ENCODE data around the gene CATSPERB. TPM values are rescaled to one million over a fixed set of nuclear protein-coding genes. Genes with fewer than 3 reads are reported as not detected.
"Not testable (repeated sequence)": the region's sequence is repeated elsewhere in the genome, so short reads cannot be mapped to it uniquely, and the experiment has no call there.

Gene CATSPERB
- total RNA-seq, 1 experiment from 2014 or later = 0.20 TPM

DNA sequence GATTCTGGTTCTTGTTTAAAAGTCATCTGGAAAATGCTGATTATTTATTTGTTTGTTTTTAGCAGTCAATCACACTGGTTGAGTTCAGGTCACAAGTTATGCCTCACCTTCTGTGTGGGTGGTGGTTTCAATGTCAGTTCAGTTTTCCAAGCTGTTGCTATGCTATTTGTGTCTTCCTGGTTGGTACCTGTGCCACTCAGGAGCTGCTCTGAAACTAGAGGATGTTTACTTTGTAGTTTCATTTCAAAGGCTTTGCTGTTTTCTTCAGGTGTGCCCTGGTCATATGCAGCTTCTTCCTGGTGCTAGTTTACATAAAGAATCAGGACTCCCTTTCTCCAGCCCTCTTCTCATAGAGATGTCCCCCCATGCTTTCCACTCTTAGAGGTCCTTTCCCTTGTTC lies 146.0 kb downstream of the CATSPERB start:
- no peak for DNase-seq (ENCODE audit: extremely low read depth, low read depth)

DNA sequence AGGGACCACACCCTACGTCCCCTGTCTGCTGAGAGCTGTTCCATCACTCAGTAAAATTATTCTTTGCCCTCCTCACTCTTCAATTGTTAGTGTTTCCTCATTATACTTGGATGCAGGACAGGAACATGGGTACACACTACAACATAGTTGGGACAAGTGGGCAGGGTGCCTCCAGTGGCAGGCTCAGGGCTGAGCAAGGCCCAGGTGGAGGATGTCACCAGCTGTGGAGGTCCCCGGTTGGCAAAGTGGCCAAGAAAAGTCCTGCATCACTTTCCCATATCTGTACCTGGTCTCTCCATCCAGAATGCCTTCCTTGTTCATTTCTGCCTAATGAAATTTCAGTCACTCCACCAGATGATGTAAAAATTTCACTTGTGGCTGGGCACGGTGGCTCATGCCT lies 149.1 kb downstream of the CATSPERB start:
- DNase-seq (ENCODE audit: extremely low read depth, low read depth) = no peak

DNA sequence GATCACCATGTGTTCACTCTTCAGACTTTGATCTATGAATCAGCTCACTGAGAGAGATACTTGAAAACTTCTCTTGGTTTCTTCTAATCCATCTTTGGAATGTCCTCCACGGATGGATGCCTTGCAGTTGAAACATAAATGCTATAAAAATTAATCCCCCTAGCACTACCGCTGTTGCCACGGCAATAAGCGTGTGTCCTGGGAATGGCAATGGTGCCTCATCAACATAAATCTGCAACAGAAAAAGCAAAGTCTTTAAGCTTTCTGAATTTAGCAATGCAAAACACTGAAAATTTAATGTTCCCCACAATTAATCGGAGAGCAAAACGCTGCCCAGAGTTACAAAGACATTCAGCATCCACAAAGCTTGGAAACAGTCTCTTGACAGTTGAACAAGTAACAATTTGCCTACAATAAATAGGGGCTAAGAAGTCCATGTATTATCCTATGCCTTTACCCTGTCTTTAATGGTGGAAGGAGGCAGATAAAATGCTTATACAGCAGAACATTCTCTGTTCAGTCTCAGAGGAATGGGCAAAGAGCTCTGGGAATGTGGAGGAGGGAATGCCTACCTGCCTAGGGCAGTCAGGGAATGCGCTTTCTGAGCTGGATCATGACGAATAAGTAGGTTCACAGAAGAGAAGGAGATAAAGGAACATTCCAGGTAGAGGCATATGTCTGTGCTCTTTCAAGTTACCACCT lies 150.9 kb downstream of the CATSPERB start:
- no peak for DNase-seq (ENCODE audit: extremely low read depth, low read depth)

DNA sequence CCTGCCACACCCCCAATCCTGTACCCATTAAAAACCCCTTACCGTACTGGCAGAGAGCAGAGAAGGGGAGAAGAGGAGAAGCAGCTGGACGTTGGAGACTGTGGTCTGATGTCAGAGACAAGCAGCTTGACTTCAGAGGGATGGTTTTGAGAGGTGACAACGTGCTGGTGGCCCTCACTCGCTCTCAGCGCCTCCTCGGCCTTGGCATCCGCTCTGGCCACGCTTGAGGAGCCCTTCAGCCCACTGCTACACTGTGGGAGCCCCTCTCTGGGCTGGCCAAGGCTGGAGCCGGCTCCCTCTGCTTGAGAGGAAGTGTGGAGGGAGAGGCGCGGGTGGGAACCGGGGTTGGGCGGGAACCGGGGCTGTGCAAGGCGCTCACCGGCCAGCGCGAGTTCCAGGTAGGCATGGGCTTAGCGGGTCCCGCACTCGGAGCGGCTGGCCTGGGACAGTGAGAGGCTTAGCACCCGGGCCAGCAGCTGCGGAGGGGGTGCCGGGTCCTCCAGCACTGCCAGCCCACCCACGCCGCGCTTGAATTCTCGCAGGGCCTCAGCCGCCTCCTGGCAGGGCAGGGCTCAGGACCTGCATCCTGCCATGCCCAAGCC lies 154.2 kb downstream of the CATSPERB start:
- no peak for DNase-seq (ENCODE audit: extremely low read depth, low read depth)

DNA sequence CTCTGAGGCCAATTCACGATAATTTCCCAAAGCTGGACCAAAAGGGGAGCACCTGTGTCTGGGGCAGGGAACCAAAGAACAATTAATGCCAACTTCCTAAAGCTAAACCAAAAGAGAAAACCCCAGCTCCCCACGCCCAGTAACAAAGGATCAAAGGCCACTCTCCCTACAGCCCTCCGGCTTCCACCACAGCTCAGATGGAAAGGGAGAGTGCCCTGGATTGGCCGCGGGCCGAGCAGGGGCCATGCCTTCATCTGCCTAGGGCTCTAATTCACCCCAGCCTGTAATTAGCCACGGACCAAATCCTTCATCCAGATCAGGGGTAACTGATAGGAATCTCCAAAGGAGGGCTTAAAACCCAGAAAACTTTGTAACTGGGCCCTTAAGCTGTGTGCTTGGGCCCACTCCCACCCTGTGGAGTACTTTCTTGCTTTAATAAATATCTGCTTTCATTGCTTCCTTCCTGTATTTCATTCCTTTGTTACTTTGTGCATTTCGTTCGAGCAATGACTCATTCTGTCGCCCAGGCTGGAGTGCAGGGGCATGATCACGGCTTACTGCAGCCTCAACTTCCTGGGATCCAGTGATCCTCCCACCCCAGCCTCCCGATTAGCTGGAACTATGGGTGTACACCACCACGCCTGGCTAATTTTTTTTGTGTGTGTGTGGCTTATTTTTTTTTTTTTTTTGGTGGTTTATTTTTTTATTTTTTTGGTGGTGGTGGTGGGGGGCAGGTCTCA lies 156.2 kb downstream of the CATSPERB start:
- DNase-seq (ENCODE audit: extremely low read depth, low read depth) = no peak

DNA sequence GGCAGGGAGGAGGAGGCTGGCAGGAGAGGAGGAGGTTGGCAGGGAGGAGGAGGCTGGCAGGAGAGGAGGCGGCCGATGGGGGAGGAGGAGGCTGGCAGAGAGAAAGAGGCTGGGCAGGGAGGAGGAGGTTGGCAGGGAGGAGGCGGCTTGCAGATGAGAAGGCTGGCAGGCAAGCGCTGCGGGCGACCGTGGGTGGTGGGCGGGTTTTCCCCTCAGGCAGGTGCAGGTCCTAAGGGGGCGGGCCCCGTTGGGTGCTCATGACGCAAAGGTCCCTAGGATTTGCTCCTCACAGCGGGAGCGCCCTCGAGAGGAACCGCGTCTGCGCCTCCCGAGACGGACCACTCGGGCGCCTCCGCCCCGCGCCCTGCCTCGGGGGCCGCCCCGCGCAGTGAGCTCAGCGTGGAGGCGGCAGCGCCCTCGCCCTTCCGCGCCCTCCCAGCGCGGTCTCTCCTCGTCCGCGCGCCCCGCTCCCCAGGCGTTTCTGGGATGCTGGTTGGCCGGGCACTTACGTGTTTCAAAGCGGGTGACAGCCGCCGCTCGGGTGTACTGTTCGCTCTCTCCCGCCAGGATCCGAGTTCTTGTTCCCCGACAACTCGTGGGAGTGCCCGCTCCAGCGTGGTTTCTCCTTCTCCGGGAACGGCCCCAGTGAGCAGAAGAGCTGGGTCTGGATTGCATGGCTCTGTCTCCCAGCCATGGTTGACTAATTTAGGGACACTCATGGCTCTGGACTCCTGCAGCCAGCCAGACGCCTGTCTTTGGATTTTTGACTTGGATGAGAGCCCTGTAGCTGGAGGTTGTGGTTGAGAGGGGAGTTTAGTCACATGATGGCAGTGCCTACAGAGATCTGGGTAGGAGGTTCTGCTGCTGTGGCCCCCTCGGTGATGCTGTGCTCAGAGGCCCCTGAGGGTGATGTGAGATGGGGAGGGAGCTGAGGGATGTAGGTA lies 157.7 kb downstream of the CATSPERB start:
- peak; percentile 22 for DNase-seq (ENCODE audit: extremely low read depth, low read depth)

DNA sequence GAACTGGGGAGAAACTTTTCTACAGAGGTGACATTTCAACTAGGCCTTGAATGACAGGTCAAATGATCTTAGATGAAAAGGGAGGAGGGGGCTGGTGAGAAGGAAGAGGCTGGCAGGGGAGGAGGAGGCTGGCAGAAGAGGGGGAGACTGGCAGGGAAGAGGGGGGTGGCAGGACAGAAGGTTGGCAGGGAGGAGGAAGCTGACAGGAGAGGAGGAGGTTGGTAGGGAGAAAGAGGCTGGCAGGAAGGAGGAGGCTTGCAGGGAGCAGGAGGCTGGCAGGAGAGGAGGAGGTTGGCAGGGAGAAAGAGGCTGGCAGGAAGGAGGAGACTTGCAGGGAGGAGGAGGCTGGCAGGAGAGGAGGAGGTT lies 158.4 kb downstream of the CATSPERB start:
- DNase-seq (ENCODE audit: extremely low read depth, low read depth) = no peak

DNA sequence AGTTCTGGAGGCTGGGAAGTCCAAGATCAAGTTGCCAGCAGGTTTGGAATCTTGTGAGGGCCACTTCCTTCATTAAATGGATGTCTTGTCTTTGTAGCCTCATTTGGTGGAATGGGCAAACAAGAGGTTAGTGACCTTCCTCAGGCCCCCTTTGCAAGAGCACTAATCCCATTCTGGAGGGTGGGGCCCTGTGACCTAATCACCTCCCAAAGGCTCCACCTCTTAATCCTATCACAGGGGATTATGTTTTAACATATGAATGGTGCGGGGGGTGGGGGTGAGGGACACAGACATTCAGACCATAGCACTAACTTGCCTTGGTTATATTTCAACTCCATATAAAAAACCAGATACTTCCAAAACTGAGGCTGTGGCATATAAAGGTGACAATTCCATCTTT lies 161.9 kb downstream of the CATSPERB start:
- no peak for DNase-seq (ENCODE audit: extremely low read depth, low read depth)

DNA sequence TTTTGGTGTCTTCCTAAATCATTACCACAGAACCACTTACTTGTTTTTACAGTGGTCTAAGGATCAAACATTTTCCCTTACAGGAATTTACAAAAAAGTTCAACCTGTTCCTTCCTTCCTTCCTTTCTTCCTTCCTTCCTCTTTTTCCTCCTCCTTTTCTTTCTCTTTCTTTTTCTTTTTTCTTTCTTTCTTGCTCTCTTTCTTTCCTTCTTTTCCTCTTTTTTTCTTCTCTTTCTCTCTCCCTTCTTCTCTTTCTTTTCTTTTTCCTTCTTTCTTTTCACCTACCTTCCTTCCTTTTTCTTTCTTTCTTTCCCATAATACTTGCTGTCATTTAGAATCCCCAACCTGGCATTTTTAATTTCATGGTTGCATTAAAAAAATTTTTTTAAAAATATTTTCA lies 162.6 kb downstream of the CATSPERB start:
- no peak for DNase-seq (ENCODE audit: extremely low read depth, low read depth)

DNA sequence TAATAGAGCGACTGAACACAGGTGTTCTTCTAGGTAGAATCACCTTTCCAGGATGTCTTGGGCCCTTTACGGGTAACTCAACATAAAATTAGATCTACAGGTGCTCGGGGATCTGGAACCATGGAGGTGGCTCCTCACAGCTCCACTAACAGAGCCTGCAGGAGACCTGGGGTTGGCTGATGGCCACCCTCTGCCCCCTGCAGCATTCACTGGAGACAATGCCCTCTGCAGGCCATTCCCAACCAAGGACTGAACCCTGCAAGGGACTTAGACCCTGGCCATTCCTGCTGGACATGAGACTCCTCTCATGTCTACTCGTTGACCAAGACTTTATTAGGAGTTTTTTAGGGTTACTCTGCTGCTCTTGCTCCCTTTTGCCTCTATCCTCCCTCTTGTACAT lies 163.3 kb downstream of the CATSPERB start:
- no peak for DNase-seq (ENCODE audit: extremely low read depth, low read depth)

DNA sequence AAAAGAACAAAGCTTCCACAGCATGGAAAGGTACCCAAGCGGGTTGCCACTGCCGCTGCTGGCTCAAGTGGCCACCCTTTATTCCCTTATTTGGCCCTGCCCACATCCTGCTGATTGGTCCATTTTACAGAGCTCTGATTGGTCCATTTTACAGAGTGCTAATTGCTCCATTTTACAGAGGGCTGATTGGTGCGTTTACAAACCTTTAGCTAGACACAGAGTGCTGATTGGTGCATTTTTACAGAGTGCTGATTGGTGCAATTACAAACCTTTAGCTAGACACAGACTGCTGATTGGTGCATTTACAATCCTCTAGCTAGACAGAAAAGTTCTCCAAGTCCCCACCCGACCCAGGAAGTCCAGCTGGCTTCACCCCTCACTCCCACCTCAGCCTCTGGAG lies 164.1 kb downstream of the CATSPERB start:
- DNase-seq (ENCODE audit: extremely low read depth, low read depth) = not testable (repeated sequence)

DNA sequence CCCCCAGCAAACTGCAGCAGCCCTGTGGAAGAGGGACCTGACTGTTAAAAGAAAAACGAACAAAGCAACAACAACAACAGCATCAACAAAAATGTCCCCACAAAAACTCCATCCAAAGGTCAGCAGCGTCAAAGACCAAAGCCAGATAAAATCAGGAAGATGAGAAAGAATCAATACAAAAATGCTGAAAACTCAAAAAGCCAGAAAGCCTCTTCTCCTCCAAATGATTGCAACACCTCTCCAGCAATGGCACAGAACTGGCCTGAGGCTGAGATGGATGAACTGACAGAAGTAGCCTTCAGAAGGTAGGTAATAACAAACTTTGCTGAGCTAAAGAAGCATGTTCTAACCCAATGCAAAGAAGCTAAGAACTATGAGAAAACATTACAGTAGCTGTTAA lies 176.4 kb downstream of the CATSPERB start:
- DNase-seq (ENCODE audit: extremely low read depth, low read depth) = no peak

DNA sequence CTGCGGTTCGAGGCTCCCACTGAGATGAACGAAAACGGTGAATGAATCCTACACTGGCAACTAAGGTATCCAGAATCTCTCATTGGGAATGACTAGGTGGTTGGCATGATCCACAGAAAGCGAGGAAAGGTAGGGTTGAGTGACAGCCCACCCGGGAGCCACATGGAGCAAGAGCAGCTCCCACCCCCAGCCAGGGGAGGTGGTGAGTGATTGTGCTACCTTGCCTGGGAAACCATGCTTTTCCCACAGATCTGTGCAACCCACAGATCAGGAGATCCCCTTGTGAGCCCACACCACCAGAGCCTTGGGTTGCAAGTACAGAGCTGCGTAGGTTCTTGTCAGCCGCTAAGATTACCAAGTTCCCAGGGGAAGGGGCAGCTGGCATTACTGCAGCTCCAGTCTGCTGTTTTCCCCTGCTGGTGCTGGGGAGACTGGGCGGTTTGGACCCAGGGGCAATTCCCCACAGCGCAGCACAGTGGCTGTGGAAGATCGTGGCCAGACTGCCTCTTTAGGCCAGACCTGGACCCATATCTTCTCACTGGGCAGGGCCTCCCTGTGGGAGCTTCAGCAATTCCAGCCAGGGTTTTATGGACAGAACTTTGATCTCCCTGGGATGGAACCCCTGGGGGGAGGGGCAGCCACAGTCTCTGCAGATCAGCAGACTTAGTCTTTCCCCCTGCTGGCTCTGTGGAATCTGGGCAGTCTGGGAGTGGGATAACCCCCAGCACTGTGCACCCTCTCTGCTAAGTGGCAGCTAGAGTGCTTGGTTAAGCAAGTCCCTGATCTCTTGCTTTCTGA lies 177.2 kb downstream of the CATSPERB start:
- no peak for DNase-seq (ENCODE audit: extremely low read depth, low read depth)

DNA sequence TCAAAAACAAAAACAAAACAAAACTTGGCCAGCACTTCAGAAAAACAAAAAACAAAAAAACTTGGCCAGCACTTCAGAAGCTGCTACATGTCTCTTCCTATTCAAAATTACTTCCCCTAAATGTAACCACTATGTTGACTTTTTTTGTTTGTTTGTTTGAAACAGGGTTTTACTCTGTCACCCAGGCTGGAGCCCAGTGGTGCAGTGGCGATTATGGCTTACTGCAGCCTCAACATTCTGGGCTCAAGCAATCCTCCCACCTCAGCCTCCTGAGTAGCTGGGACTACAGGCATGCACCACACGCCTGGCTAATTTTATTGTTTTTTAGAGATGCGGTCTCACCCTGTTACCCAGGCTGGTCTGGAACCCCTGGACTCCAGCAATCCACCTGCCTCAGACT lies 183.8 kb downstream of the CATSPERB start:
- DNase-seq (ENCODE audit: extremely low read depth, low read depth) = no peak

DNA sequence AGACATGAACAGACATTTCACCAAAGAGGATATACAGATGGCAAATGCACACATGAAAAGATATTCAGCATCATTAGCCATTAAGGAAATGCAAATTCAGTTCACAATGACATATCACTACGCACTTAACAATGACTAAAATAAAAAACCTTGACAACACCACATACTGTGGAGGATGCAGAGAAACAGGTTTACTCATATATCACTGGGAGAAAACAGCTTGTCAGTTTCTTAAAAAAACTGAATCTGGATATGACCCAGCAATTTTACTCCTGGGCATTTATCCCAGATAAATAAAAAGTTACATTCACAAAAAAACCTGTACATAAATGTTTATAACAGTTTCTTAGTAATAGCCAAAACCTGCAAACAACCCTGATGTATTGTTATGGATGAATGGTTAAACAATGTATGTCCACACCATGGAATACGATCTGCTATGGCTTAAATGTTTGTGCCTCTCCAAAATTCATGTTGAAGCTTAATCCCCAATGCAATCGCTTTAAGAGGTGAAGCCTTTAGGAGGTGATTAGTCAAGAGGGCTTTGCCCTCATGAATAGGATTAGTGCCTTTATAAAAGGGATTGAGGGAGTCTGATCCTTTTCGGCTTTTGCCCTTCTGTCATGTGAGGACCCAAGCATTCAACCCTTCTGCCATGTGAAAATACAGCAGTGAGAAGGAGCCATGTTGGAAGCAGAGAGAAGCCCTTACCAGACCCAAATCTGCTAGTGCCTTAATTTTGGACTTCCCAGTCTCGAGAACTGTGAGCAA lies 185.8 kb downstream of the CATSPERB start:
- no peak for DNase-seq (ENCODE audit: extremely low read depth, low read depth)

DNA sequence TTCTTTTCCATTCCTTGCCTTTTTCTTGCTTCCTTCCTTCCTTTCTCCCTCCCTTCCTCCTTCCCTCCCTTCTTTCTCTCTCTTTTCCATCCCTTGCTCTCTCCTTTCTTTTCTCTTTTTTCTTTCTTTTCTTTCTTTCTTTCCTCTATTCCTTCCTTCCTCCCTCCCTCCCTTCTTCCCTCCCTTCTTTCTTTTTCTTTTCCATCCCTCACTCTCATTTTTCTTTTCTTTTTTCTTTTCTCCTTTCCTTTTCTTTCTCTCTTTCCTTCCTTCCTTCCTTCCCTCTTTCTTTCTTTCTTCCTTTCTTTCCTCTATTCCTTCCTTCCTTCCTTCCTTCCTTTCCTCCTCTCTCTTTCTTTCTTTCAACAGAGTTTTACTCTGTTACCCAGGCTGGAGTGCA lies 186.7 kb downstream of the CATSPERB start:
- no peak for DNase-seq (ENCODE audit: extremely low read depth, low read depth)

DNA sequence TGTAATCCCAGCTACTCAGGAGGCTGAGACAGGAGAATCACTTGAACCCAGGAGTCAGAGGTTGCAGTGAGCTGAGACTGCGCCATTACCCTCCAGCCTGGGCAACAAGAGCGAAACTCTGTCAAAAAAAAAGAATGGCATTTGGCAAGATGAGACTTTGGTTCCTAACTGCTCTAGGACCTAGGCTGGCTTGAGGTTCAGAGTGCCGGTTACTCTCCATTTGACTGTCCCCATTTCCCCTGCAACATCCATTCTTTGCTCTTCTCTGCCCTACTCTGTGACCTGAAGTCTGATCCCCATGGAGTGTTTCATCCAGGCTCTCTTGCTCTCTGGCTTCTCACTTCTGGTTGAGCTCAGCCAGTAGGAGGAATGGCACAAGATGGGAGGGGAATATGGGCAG lies 195.6 kb downstream of the CATSPERB start:
- no peak for DNase-seq (ENCODE audit: extremely low read depth, low read depth)

DNA sequence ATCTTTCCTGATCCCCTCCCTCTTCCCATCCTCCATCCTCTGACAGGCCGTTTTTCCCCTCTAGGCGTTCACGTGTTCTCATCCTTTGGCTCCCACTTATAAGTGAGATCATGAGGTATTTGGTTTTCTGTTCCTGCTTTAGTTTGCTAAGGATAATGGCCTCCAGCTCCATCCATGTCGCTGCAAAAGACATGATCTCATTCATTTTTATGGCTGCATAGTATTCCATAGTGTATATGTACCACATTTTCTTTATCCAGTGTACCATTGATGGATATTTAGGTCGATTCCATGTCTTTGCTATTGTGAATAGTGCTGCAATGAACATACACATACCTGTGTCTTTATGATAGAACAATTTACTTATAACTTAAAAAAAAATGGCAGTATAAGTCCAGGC lies 197.8 kb downstream of the CATSPERB start:
- not testable (repeated sequence) for DNase-seq (ENCODE audit: extremely low read depth, low read depth)

DNA sequence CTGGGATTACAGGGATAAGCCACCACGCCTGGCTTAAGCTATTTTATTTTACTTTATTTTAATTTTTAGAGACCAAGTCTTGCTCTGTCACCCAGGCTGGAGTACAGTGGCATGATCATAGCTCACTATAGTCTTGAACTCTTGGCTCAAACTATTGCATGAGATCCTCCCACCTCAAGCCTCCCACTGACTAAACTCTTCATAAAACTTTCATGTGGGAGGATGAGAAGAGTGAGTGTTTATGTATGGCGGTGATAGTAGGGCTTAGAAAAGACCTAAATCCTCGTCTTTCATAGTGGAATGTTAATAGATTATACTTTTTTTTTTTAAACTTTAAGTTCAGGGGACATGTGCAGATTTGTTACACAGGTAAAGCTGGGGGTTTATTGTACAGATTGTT lies 198.3 kb downstream of the CATSPERB start:
- no peak for DNase-seq (ENCODE audit: extremely low read depth, low read depth)

All from NCI-H460 (cell line).